Measurements from ENCODE around the gene AGO4. TPM values are rescaled to one million over a fixed set of nuclear protein-coding genes. Genes with fewer than 3 reads are reported as not detected.

AGO4 gene
- total and polyA plus RNA-seq, 2 of the 8 experiments (the other 6 are each of a cell fraction or from before 2014, with no cell fraction given), result 5.5 to 7.7 TPM

DNA sequence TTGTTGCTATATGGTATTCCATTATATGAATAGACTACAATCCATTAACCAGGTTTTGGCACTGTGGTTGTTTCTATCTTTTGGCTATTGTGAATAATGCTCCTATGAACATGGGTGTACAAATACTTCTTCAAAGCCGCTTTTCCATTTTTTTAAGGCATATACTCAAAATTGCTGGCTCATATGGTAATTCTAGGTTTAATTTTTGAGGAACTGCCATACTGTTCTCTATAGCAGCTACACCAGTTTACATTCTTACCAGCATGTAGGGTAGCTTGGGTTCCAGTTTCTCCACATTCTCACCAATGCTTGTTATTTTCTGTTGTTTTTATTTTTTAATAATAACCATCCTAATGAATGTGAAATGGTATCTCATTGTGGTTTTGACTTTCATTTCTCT is 55.3 kb downstream of the AGO4 start:
- WGBS, 2 experiments (ENCODE audit: extremely low coverage in 1 of 2, insufficient coverage in 1 of 2, insufficient read length in 1 of 2, insufficient replicate concordance in 2 of 2, low coverage in 1 of 2, low lambda C conversion rate in 2 of 2, missing lambda C conversion rate in 1 of 2), result 93% methylated on average over 1 of the region's 1 CpG; no CpG with 5 or more reads in 1 of the 2 experiments
- no peak for FAIRE-seq
- no peak for TF ChIP-seq EP300 (IDR thresholded peaks at IDR 0.05; ENCODE audit: borderline replicate concordance in 1 of 2, low read depth in 2 of 2, low read length in 2 of 2)

More for the DNA sequence above, 55.3 kb downstream of the AGO4 start:
- Histone ChIP-seq H2BK5ac (ENCODE audit: low read depth, low read length) (no peak overlapping the region), H4K20me1 (replicated peaks in 1 of 2; ENCODE audit: control insufficient read depth in 1 of 2, insufficient read depth in 2 of 2, low read length in 2 of 2) (no peaks in the 10 kb centered on the region), H3K4me2 (ENCODE audit: insufficient read depth in 1 of 2, low read depth in 2 of 2, low read length in 2 of 2) (no peak overlapping the region), H3K4ac (replicated peaks; ENCODE audit: insufficient read length, low read depth, low read length) (no peak overlapping the region), H4K5ac (ENCODE audit: insufficient read length, low read depth, low read length) (no peak overlapping the region), H3K79me1 (ENCODE audit: low read depth, low read length) (no peaks in the 10 kb centered on the region), H2BK20ac (ENCODE audit: low read length) (no peak overlapping the region), H2AK5ac (ENCODE audit: low read depth, low read length) (no peak overlapping the region), H3K79me2 (ENCODE audit: control insufficient read depth in 1 of 2, insufficient read depth in 2 of 2, low read length in 2 of 2) (no peaks in the 10 kb centered on the region), H2AFZ (ENCODE audit: low read length) (no peak overlapping the region), H2BK15ac (ENCODE audit: low read length) (no peak overlapping the region), H3K36me3 (ENCODE audit: control insufficient read depth in 2 of 4, insufficient read depth in 4 of 4, low read length in 3 of 4) (no peaks in the 10 kb centered on the region), H4K91ac (replicated peaks; ENCODE audit: insufficient read length, low read length) (no peak overlapping the region), H3K23me2 (ENCODE audit: low read depth, low read length) (no peaks in the 10 kb centered on the region; the same call in 1 of the 2 replicates), H4K8ac (ENCODE audit: extremely low read depth, insufficient read depth, low read length) (no peak overlapping the region), H3K56ac (replicated peaks; ENCODE audit: insufficient read length, low read depth, low read length) (no peak overlapping the region), H3K14ac (ENCODE audit: insufficient read length) (no peak overlapping the region), H3K4me3 (ENCODE audit: extremely low read depth in 1 of 4, insufficient read depth in 2 of 4, low read depth in 3 of 4, low read length in 4 of 4) (no peak overlapping the region), H2BK120ac (replicated peaks; ENCODE audit: low read depth, low read length) (no peak overlapping the region), H3K18ac (ENCODE audit: extremely low read depth, low read length) (no peak overlapping the region), H3K27ac (ENCODE audit: low read depth, low read length) (no peak overlapping the region), H3K27me3 (replicated peaks in 1 of 4; ENCODE audit: control insufficient read depth in 3 of 4, extremely low read depth in 1 of 4, insufficient read depth in 3 of 4, low read length in 3 of 4) (no peaks in the 10 kb centered on the region), H3K9me3 (ENCODE audit: insufficient read depth in 2 of 2, low read depth in 1 of 2, low read length in 1 of 2) (no peaks in the 10 kb centered on the region), H2BK12ac (ENCODE audit: low read depth, low read length) (no peak overlapping the region), H3K23ac (ENCODE audit: insufficient read length) (no peak overlapping the region), H3K4me1 (replicated peaks in 1 of 4; ENCODE audit: control insufficient read depth in 3 of 4, insufficient read depth in 4 of 4, low read length in 3 of 4) (no peaks in the 10 kb centered on the region), H3K9ac (replicated peaks in 1 of 4; ENCODE audit: extremely low read depth in 1 of 4, low read depth in 3 of 4, low read length in 3 of 4) (no peak overlapping the region)
- no peak for DNase-seq (ENCODE audit: low read depth in 1 of 2, low spot score in 2 of 2)
- POLR2A ChIA-PET (ENCODE audit: partially characterized antibody), result interaction anchor here (0.6 to 1.1 kb wide), 3 partner anchors 10 to 124 kb away, joined by 3 to 5 read pairs (median 4); no protein-coding TSS in a partner anchor
- CTCF ChIA-PET (ENCODE audit: partially characterized antibody), result interaction anchor here (0.9 to 3.6 kb wide), 4 partner anchors 12 to 54 kb away, joined by 3 to 12 read pairs (median 9); no protein-coding TSS in a partner anchor

All from H1 (cell line).